HG02885 (cell line): ENCODE results near the gene AGBL1.
"Not testable (repeated sequence)": the region's sequence is repeated elsewhere in the genome, so short reads cannot be mapped to it uniquely, and the experiment has no call there.

Experiments
- ATAC-seq: cut with Tn5 transposase; IDR thresholded peaks from one replicate; pipeline ENCODE4 v1.9.1; 2021; ENCODE audit warnings: mild to moderate bottlenecking; ENCODE audit not compliant: unreplicated experiment, poor library complexity

Gene AGBL1

GRCh38 chr15:86377914-86378313 lies 298.2 kb downstream of the AGBL1 start:
- no peak for ATAC-seq

DNA sequence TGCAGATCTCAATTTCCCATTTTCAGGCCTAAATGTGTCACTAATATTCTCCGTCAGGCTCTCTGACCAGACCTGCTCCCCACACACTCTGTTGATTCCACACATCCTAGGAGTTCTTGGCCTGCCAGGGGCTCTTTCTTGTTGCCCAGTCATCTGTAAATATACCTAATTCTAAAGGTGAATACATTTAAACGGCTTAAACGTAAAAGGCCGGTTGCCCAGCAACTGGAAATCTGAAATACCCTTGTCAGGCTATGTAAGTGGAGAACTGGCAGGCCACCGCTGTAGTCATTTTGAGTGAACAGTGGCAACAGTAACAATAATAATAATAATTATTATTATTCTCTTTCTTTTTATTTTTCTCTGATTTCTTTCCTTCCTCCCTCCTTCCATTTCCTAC lies 302.7 kb downstream of the AGBL1 start:
- no peak for ATAC-seq

GRCh38 chr15:86383611-86384010 lies 303.9 kb downstream of the AGBL1 start:
- ATAC-seq = no peak

GRCh38 chr15:86384186-86384585 lies 304.5 kb downstream of the AGBL1 start:
- no peak for ATAC-seq

GRCh38 chr15:86392296-86392695 lies 312.6 kb downstream of the AGBL1 start:
- no peak for ATAC-seq

DNA sequence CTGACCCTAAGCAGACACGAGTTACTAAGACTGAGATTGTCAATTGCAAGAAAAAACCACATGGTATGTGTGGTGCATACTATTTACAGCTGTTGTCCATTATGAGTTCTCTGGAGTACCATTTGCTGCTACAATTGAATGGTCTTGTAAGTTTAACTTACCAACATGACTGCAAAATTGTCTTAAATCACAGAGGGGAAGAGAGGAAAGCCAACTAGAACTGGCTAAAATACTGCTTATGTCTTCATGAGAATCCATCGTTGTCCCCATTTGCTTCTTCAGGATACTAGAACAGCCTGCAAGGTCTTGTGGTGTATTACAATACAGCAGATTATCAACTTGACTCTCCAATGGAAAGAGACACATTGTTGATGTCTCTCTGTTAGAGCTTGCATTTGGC lies 313.2 kb downstream of the AGBL1 start:
- no peak for ATAC-seq

DNA sequence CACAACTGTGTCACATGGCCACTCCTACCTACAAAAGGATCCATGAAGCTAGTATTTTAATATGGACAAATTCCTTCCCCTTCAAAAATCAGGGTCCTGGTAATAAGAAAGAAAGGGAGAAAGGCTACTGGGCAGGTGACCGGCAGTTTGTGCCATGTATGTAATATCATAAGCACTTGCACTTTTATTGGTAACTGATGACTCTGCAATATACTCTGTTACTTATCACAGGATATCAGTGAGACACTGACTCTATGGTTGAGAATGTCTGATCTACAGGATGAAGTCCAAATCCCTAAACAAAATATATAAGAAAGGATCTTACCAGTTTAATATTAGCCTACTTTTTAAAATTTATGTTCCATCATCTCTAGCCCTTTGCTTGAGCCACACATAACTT lies 315.2 kb downstream of the AGBL1 start:
- ATAC-seq = no peak

GRCh38 chr15:86399041-86399954 lies 319.6 kb downstream of the AGBL1 start:
- ATAC-seq = no peak

GRCh38 chr15:86403221-86403620 lies 323.6 kb downstream of the AGBL1 start:
- no peak for ATAC-seq

DNA sequence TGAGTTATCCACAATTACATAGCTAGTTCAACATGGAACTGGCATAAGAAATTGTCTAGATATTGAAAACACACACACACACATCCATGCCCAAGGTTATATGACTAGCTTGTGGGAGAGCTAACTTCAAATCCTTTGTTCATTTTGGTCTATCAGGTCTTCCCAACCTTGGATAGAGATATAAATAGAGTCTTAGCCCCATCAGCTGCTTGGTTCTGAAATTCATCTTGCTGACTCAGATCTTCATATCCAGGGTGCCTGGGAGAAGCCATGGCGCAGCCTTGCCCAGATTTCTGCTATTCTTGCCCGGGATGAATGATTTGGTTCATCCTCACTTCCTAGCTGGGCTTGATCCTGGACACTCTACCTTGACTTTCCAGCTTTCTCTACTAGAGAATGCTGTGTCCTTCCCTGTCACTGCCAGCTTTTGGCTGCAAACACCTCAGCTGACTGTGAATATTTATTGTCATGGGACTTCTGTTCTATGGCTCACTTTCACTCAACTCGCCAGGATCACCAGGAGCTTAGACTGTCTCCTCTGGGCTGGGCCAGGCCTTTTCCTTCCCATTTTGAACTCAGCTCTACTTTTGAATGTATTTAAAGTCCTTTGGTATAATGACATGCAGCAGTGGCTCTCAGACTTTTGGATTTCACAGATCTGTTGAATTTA lies 324.4 kb downstream of the AGBL1 start:
- no peak for ATAC-seq

- ATAC-seq = no peak
Measured at GRCh38 chr15:86408261-86408660, 328.6 kb downstream of the AGBL1 start.

GRCh38 chr15:86411916-86412315 lies 332.2 kb downstream of the AGBL1 start:
- no peak for ATAC-seq

DNA sequence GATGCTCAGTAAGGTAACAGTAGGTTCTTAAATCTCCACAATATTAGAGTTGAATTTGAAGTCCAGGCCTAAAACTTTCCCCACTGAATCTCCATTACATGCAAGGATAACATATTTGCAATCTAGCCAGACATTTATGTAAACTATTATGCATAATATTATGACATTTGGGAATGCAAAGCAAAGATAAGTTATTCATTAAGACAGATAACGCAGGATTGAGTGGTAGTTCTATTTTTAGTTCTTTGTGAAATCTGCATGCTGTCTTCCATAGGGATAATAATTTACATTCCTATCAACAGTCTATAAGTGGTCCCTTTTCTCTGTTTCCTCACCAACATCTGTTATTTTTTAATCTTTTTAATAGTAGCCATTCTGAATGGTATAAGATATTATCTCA lies 333.5 kb downstream of the AGBL1 start:
- no peak for ATAC-seq

- ATAC-seq = no peak
Measured at GRCh38 chr15:86425746-86426145, 346.1 kb downstream of the AGBL1 start.

DNA sequence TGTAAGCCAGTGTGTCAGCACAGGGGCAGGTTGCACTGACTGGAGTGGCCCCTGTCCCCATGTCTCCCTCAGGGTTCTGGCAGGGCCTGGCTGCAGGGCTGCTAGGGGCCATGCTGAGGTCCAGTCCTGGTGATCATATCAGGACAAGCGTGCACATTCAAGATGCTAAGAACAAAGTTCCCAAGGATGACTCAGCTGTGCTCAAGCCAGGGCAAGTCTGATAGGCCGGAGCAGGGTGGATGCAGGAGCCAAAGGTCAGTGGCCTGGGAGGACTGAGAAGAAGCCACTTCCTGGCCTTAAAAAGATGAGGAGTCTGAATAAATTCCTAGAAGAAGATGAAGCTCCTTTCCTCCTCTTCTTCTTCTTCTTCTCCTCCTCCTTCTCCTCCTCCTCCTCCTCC lies 353.2 kb downstream of the AGBL1 start:
- ATAC-seq = no peak

DNA sequence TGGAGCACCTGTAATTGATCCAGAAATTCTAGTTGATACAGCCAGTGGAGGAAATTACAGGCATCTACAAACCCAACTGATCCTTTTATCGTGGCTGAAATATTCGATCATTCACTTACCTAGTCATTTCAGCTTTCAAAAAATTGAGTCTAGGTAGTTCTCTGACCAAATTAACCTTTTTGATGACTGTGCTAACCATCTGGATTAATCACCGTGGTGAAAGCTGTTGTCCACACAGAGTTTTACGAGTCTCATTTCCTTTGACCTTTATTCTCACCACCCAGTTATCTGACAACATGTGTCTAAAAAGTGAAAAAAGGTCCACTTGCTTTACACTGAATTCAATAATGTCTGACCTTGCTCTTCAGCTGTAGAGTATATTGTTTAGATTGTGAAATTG lies 354.3 kb downstream of the AGBL1 start:
- ATAC-seq = no peak

- no peak for ATAC-seq
Measured at GRCh38 chr15:86439614-86440013, 359.9 kb downstream of the AGBL1 start.

DNA sequence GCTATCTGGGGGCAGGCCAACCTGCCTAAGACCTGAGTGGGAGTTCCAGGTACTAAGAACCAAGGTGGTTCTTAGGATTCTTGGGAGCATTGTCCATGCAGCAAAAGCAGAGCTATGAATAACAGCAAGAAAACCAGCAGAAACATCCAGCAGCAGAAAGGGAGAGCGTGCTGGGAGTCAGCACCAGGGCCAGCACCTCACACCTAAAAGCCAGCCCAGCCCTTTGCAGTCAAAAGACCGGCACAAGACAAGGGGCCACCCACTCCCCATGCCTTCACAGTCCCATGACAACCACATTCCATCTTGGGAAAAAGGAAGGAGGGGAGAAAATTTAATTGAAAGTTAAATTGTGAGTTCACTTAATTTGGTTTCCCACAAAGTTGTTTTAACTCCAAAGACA lies 364.9 kb downstream of the AGBL1 start:
- ATAC-seq = no peak

- ATAC-seq = no peak
Measured at GRCh38 chr15:86445579-86446252, 366.0 kb downstream of the AGBL1 start.

DNA sequence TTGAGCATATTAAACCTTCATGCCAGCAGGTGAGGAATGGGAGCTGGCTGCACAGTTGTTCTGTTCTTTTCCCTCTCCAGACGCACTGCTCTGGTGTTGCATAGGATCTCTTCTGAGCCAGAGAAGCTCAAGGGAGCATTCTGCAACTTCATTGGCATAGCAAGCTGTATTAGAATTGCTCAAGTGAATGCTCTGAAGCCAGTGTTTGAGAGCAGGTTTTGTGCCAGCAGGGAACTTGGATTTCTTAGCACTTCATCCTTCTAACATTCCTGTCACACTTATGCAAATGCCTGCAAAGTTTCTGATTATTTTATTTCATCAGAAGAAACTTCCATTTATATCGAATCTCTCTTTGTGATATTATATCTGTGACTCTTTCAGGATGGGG lies 366.6 kb downstream of the AGBL1 start:
- no peak for ATAC-seq

GRCh38 chr15:86465470-86466039 lies 385.9 kb downstream of the AGBL1 start:
- not testable (repeated sequence) for ATAC-seq
